Measurements from ENCODE around the gene ZMYM3. TPM values are rescaled to one million over a fixed set of nuclear protein-coding genes. Genes with fewer than 3 reads are reported as not detected.

Gene ZMYM3
- total RNA-seq, 1 donor from 2014 or later: 88.9 TPM

GRCh38 chrX:71236836-71237235, 17.1 kb downstream of the ZMYM3 start:
- no peak for DNase-seq (ENCODE audit: low spot score, unreplicated experiment)
- Mint-ChIP-seq H3K27me3 (no peaks in the 10 kb centered on the region), H3K4me3 (ENCODE audit: low read depth) (no peak overlapping the region), H3K4me1 (ENCODE audit: low read depth) (no peaks in the 10 kb centered on the region), H3K27ac (no peak overlapping the region), H3K36me3 (ENCODE audit: insufficient read depth) (peaks cover 14% of the 10 kb centered on the region), H3K9me3 (ENCODE audit: low read depth) (peaks cover 18% of the 10 kb centered on the region)
- TF ChIP-seq CTCF (IDR thresholded peaks at IDR 0.05; ENCODE audit: unreplicated experiment): no peak

GRCh38 chrX:71235482-71235881, 18.5 kb downstream of the ZMYM3 start:
- Mint-ChIP-seq H3K4me1 (ENCODE audit: low read depth) (no peaks in the 10 kb centered on the region), H3K36me3 (ENCODE audit: insufficient read depth) (peaks cover 9% of the 10 kb centered on the region), H3K27ac (no peak overlapping the region), H3K4me3 (ENCODE audit: low read depth) (no peak overlapping the region), H3K27me3 (no peaks in the 10 kb centered on the region), H3K9me3 (ENCODE audit: low read depth) (peaks cover 18% of the 10 kb centered on the region)
- no peak for DNase-seq (ENCODE audit: low spot score, unreplicated experiment)
- no peak for TF ChIP-seq CTCF (IDR thresholded peaks at IDR 0.05; ENCODE audit: unreplicated experiment)

- Mint-ChIP-seq H3K9me3 (ENCODE audit: low read depth) (peaks cover 10% of the 10 kb centered on the region), H3K4me1 (ENCODE audit: low read depth) (peaks cover 21% of the 10 kb centered on the region), H3K36me3 (ENCODE audit: insufficient read depth) (peaks cover 4% of the 10 kb centered on the region), H3K27me3 (no peaks in the 10 kb centered on the region), H3K4me3 (ENCODE audit: low read depth) (no peak overlapping the region), H3K27ac (no peak overlapping the region)
- no peak for DNase-seq (ENCODE audit: low spot score, unreplicated experiment)
- no peak for TF ChIP-seq CTCF (IDR thresholded peaks at IDR 0.05; ENCODE audit: unreplicated experiment)
These were observed 25.8 kb downstream of the ZMYM3 start for GRCh38 chrX:71228063-71228642.

- H3K27ac Mint-ChIP-seq: no peak overlapping the region
- H3K9me3 Mint-ChIP-seq (ENCODE audit: low read depth): peaks cover 10% of the 10 kb centered on the region
- peaks cover 4% of the 10 kb centered on the region for H3K36me3 Mint-ChIP-seq (ENCODE audit: insufficient read depth)
- peak overlapping the region; percentile 40 for H3K4me3 Mint-ChIP-seq (ENCODE audit: low read depth)
- H3K4me1 Mint-ChIP-seq (ENCODE audit: low read depth): peaks cover 21% of the 10 kb centered on the region
- no peaks in the 10 kb centered on the region for H3K27me3 Mint-ChIP-seq
- no peak for TF ChIP-seq CTCF (IDR thresholded peaks at IDR 0.05; ENCODE audit: unreplicated experiment)
- DNase-seq (ENCODE audit: low spot score, unreplicated experiment): no peak
These were observed 26.4 kb downstream of the ZMYM3 start for GRCh38 chrX:71227370-71228062.

- Mint-ChIP-seq H3K4me1 (ENCODE audit: low read depth) (peaks cover 21% of the 10 kb centered on the region), H3K36me3 (ENCODE audit: insufficient read depth) (peaks cover 4% of the 10 kb centered on the region), H3K27ac (peak overlapping the region; percentile 78), H3K9me3 (ENCODE audit: low read depth) (peaks cover 10% of the 10 kb centered on the region), H3K27me3 (no peaks in the 10 kb centered on the region), H3K4me3 (ENCODE audit: low read depth) (no peak overlapping the region)
- TF ChIP-seq CTCF (IDR thresholded peaks at IDR 0.05; ENCODE audit: unreplicated experiment): no peak
- no peak for DNase-seq (ENCODE audit: low spot score, unreplicated experiment)
These were observed 28.3 kb downstream of the ZMYM3 start for GRCh38 chrX:71225676-71226075.

All from progenitor cell of endocrine pancreas (in vitro differentiated cells).